Measurements from ENCODE around the gene ENAM.

The ENAM gene

DNA sequence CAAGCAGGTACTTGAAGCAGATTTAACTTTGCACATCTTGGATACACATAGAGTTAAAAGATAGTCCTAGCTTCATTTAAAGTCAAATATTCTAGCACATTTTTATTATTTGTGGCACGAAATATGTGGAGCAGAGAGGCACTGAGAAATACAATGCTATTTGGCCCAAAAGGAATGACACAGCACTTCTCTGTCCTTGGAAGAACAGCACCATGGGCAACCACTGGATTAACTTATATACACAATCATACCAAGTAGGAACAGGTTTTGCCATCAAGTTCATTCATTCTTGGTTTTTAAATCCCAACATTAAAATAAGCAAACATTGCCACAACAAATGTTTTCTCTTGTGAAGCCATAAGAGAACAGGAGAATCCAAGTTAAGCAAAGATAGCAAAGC is 924 bp upstream of the ENAM start:
- no peaks in the 10 kb centered on the region for H3K4me1 ChIP-seq (ENCODE audit: control insufficient read depth in 1 of 2, insufficient read depth in 2 of 2, low read length in 2 of 2)
- no peaks in the 10 kb centered on the region for H3K79me1 ChIP-seq (ENCODE audit: low read length)
- no peaks in the 10 kb centered on the region for H3K79me2 ChIP-seq (ENCODE audit: control insufficient read depth, insufficient read depth, low read length, poor library complexity)
- no CpG with 5 or more reads among the region's 1 CpG for WGBS (ENCODE audit: extremely low coverage, insufficient coverage, insufficient read length)
- H3K9ac ChIP-seq (ENCODE audit: low read length): no peak overlapping the region
- no peak overlapping the region for H4K12ac ChIP-seq (ENCODE audit: low read depth, low read length)
- H4K91ac ChIP-seq (ENCODE audit: low read depth, low read length): no peak overlapping the region
- no peaks in the 10 kb centered on the region for H3K27me3 ChIP-seq (ENCODE audit: insufficient read depth, low read length)
- H2AFZ ChIP-seq (ENCODE audit: insufficient read depth, low read length, poor library complexity): no peak overlapping the region
- H2AK5ac ChIP-seq (ENCODE audit: low read length): no peak overlapping the region
- no peak overlapping the region for H4K8ac ChIP-seq (ENCODE audit: low read depth, low read length)
- H3K23ac ChIP-seq (ENCODE audit: low read length): no peak overlapping the region
- H3K36me3 ChIP-seq (ENCODE audit: control insufficient read depth in 1 of 2, insufficient read depth in 2 of 2, low read length in 2 of 2): no peaks in the 10 kb centered on the region
- H3K4me3 ChIP-seq (ENCODE audit: low read depth, low read length): no peak overlapping the region
- no peak overlapping the region for H3K27ac ChIP-seq (ENCODE audit: low read depth, low read length)
- no peak overlapping the region for H3K4me2 ChIP-seq (ENCODE audit: low read length)
- H3K14ac ChIP-seq (ENCODE audit: low read length): no peak overlapping the region
- H2BK12ac ChIP-seq (ENCODE audit: low read length): no peak overlapping the region
- no peak overlapping the region for H2BK5ac ChIP-seq (ENCODE audit: low read depth, low read length, poor library complexity)
- DNase-seq: no peak
- H3K4ac ChIP-seq (ENCODE audit: low read depth, low read length): no peak overlapping the region
- no peak overlapping the region for H3K18ac ChIP-seq (ENCODE audit: low read length)
- H2BK120ac ChIP-seq (ENCODE audit: insufficient read depth, low read length, poor library complexity): no peak overlapping the region
- H3K9me3 ChIP-seq (ENCODE audit: insufficient read depth, low read depth, low read length): no peaks in the 10 kb centered on the region

DNA sequence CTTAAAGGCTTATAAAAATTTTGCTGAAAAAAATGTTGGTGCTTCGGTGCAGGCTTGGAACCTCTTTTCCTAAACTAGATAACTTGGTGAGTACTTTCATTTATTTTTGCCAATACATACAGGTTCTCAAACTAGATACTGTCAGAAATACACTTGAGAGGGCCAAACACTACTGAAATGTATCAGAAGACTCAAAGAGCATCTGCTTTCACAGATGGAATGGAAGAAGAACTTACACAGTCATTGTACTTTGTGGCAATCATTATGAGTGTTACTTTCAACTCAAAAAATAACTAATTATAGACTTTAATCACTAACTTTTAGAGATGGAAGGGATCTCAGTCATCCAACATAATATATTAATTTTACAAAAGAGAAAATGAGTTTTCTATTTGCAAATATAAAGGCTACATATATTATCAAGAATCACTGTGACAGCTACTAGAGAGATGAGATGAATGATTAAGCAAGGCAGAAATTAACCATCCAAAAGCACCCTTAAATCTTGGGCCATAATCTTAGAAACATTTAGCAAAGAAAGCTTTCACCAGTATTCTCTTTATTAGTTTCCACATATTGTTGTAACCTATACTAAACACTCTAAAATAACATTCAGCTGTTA is 1.0 kb downstream of the ENAM start:
- Histone ChIP-seq H3K79me2 (ENCODE audit: control insufficient read depth, insufficient read depth, low read length, poor library complexity) (no peaks in the 10 kb centered on the region), H2BK120ac (ENCODE audit: insufficient read depth, low read length, poor library complexity) (no peak overlapping the region), H3K4me2 (ENCODE audit: low read length) (no peak overlapping the region), H2AFZ (ENCODE audit: insufficient read depth, low read length, poor library complexity) (no peak overlapping the region), H3K9me3 (ENCODE audit: insufficient read depth, low read depth, low read length) (no peaks in the 10 kb centered on the region), H2BK5ac (ENCODE audit: low read depth, low read length, poor library complexity) (no peak overlapping the region), H3K9ac (ENCODE audit: low read length) (no peak overlapping the region), H3K27ac (ENCODE audit: low read depth, low read length) (no peak overlapping the region), H4K91ac (ENCODE audit: low read depth, low read length) (no peak overlapping the region), H3K27me3 (ENCODE audit: insufficient read depth, low read length) (no peaks in the 10 kb centered on the region), H3K4me3 (ENCODE audit: low read depth, low read length) (no peak overlapping the region), H3K23ac (ENCODE audit: low read length) (no peak overlapping the region), H3K18ac (ENCODE audit: low read length) (no peak overlapping the region), H3K4ac (ENCODE audit: low read depth, low read length) (no peak overlapping the region), H3K36me3 (ENCODE audit: control insufficient read depth in 1 of 2, insufficient read depth in 2 of 2, low read length in 2 of 2) (no peaks in the 10 kb centered on the region), H2AK5ac (ENCODE audit: low read length) (no peak overlapping the region), H4K12ac (ENCODE audit: low read depth, low read length) (no peak overlapping the region), H3K79me1 (ENCODE audit: low read length) (no peaks in the 10 kb centered on the region), H3K4me1 (ENCODE audit: control insufficient read depth in 1 of 2, insufficient read depth in 2 of 2, low read length in 2 of 2) (no peaks in the 10 kb centered on the region), H4K8ac (ENCODE audit: low read depth, low read length) (no peak overlapping the region), H2BK12ac (ENCODE audit: low read length) (no peak overlapping the region), H3K14ac (ENCODE audit: low read length) (no peak overlapping the region)
- WGBS (ENCODE audit: extremely low coverage, insufficient coverage, insufficient read length): no CpG with 5 or more reads among the region's 1 CpG
- no peak for DNase-seq

DNA sequence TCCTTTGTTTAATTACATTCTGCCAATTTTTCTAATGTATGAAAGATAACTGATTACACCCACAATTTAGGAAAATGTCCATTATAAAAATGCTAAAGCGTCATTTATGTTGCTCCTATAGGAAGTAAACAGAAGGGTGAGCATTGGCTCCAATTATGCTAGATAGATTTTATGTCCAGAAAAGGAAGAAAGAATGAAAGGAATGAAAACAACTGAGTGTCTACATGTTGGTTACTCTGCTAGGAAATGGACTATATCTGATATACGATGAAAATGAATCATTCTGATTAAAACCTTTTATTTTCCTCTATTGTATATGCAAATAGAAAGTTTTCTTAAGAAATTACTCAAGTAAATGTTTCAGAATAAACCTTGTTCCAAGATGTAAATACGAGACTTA is 1.6 kb downstream of the ENAM start:
- Histone ChIP-seq H4K8ac (ENCODE audit: low read depth, low read length) (no peak overlapping the region), H4K91ac (ENCODE audit: low read depth, low read length) (no peak overlapping the region), H2BK5ac (ENCODE audit: low read depth, low read length, poor library complexity) (no peak overlapping the region), H4K12ac (ENCODE audit: low read depth, low read length) (no peak overlapping the region), H3K4ac (ENCODE audit: low read depth, low read length) (no peak overlapping the region), H3K79me2 (ENCODE audit: control insufficient read depth, insufficient read depth, low read length, poor library complexity) (no peaks in the 10 kb centered on the region), H2AK5ac (ENCODE audit: low read length) (no peak overlapping the region), H3K14ac (ENCODE audit: low read length) (no peak overlapping the region), H2BK120ac (ENCODE audit: insufficient read depth, low read length, poor library complexity) (no peak overlapping the region), H3K4me2 (ENCODE audit: low read length) (no peak overlapping the region), H2AFZ (ENCODE audit: insufficient read depth, low read length, poor library complexity) (no peak overlapping the region), H3K4me3 (ENCODE audit: low read depth, low read length) (no peak overlapping the region), H3K79me1 (ENCODE audit: low read length) (no peaks in the 10 kb centered on the region), H3K18ac (ENCODE audit: low read length) (no peak overlapping the region), H2BK12ac (ENCODE audit: low read length) (no peak overlapping the region), H3K27me3 (ENCODE audit: insufficient read depth, low read length) (no peaks in the 10 kb centered on the region), H3K36me3 (ENCODE audit: control insufficient read depth in 1 of 2, insufficient read depth in 2 of 2, low read length in 2 of 2) (no peaks in the 10 kb centered on the region), H3K9ac (ENCODE audit: low read length) (no peak overlapping the region), H3K4me1 (ENCODE audit: control insufficient read depth in 1 of 2, insufficient read depth in 2 of 2, low read length in 2 of 2) (no peaks in the 10 kb centered on the region), H3K23ac (ENCODE audit: low read length) (no peak overlapping the region), H3K27ac (ENCODE audit: low read depth, low read length) (no peak overlapping the region), H3K9me3 (ENCODE audit: insufficient read depth, low read depth, low read length) (no peaks in the 10 kb centered on the region)
- no CpG with 5 or more reads among the region's 3 CpGs for WGBS (ENCODE audit: extremely low coverage, insufficient coverage, insufficient read length)
- DNase-seq: no peak

DNA sequence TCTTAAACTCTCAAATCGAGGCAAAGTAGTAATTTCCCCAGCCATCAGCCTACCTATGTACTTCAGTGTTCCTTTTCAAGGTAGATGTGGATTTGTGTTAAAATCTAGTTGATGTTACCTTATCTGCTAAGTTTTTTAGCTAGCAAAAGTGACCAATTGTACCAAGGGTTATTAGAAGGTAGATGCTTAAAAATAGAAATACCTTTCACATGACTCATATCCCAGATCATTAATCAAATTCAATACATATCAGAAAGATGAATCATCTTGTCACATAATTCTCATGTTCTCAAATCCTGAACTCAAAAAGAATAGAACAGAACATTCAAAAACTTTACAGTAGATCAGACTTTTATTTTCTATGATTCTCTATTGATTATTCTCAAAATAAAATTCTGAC is 3.5 kb downstream of the ENAM start:
- Histone ChIP-seq H4K8ac (ENCODE audit: low read depth, low read length) (no peak overlapping the region), H3K4me3 (ENCODE audit: low read depth, low read length) (no peak overlapping the region), H3K14ac (ENCODE audit: low read length) (no peak overlapping the region), H3K79me2 (ENCODE audit: control insufficient read depth, insufficient read depth, low read length, poor library complexity) (no peaks in the 10 kb centered on the region), H2BK120ac (ENCODE audit: insufficient read depth, low read length, poor library complexity) (no peak overlapping the region), H3K27ac (ENCODE audit: low read depth, low read length) (no peak overlapping the region), H2BK5ac (ENCODE audit: low read depth, low read length, poor library complexity) (no peak overlapping the region), H3K27me3 (ENCODE audit: insufficient read depth, low read length) (no peaks in the 10 kb centered on the region), H3K4me2 (ENCODE audit: low read length) (no peak overlapping the region), H3K79me1 (ENCODE audit: low read length) (no peaks in the 10 kb centered on the region), H3K23ac (ENCODE audit: low read length) (no peak overlapping the region), H3K4ac (ENCODE audit: low read depth, low read length) (no peak overlapping the region), H3K4me1 (ENCODE audit: control insufficient read depth in 1 of 2, insufficient read depth in 2 of 2, low read length in 2 of 2) (no peaks in the 10 kb centered on the region), H3K9ac (ENCODE audit: low read length) (no peak overlapping the region), H2AK5ac (ENCODE audit: low read length) (no peak overlapping the region), H3K36me3 (ENCODE audit: control insufficient read depth in 1 of 2, insufficient read depth in 2 of 2, low read length in 2 of 2) (no peaks in the 10 kb centered on the region), H3K18ac (ENCODE audit: low read length) (no peak overlapping the region), H3K9me3 (ENCODE audit: insufficient read depth, low read depth, low read length) (no peaks in the 10 kb centered on the region), H2BK12ac (ENCODE audit: low read length) (no peak overlapping the region), H2AFZ (ENCODE audit: insufficient read depth, low read length, poor library complexity) (no peak overlapping the region), H4K12ac (ENCODE audit: low read depth, low read length) (no peak overlapping the region), H4K91ac (ENCODE audit: low read depth, low read length) (no peak overlapping the region)
- peak in 1 of 2 donors; percentile 42 for DNase-seq
- no CpG with 5 or more reads among the region's 1 CpG for WGBS (ENCODE audit: extremely low coverage, insufficient coverage, insufficient read length)
